Measurements from ENCODE around the gene PDE12. TPM values are rescaled to one million over a fixed set of nuclear protein-coding genes. Genes with fewer than 3 reads are reported as not detected.

PDE12 gene
- polyA plus RNA-seq, 1 of the 3 experiments (the other 2 are of a cell fraction) = 7.4 TPM

GRCh38 chr3:57530071-57530608, 25.9 kb upstream of the PDE12 start:
- CTCF ChIA-PET = interaction anchor here (0.6 to 1.6 kb wide), 2 partner anchors 13 to 1041 kb away, joined by 3 to 4 read pairs; no protein-coding TSS in a partner anchor

GRCh38 chr3:57538465-57538864, 17.6 kb upstream of the PDE12 start:
- no peaks in the 10 kb centered on the region for H3K27me3 ChIP-seq (ENCODE audit: insufficient read depth)
- H3K4me3 ChIP-seq (ENCODE audit: low read depth in 2 of 2, low read length in 1 of 2) = no peak overlapping the region
- no peaks in the 10 kb centered on the region for H3K36me3 ChIP-seq (replicated peaks in 1 of 2; ENCODE audit: control insufficient read depth in 1 of 2, insufficient read depth in 2 of 2, low read length in 1 of 2)
- POLR2A ChIA-PET = no interaction called here
- no peaks in the 10 kb centered on the region for H3K9me3 ChIP-seq
- 91% methylated on average over 3 of the region's 3 CpGs for WGBS (ENCODE audit: low lambda C conversion rate)
- no peak overlapping the region for H3K4me2 ChIP-seq
- no peak overlapping the region for H3K27ac ChIP-seq (ENCODE audit: low read depth in 2 of 2, low read length in 1 of 2)
- CTCF ChIA-PET = no interaction called here
- no peaks in the 10 kb centered on the region for H3K9me2 ChIP-seq
- H3K4me1 ChIP-seq (ENCODE audit: control insufficient read depth in 1 of 2, insufficient read depth in 2 of 2, low read depth in 1 of 2, low read length in 1 of 2) = no peaks in the 10 kb centered on the region
- H3K79me2 ChIP-seq (ENCODE audit: insufficient read depth) = no peaks in the 10 kb centered on the region
- H3F3A ChIP-seq (replicated peaks; ENCODE audit: insufficient read depth) = no peaks in the 10 kb centered on the region
- H4K20me1 ChIP-seq (ENCODE audit: insufficient read depth) = no peaks in the 10 kb centered on the region
- no peak for TF ChIP-seq USF1 (IDR thresholded peaks at IDR 0.05; ENCODE audit: borderline replicate concordance, low read depth)
- no peak for TF ChIP-seq REST (IDR thresholded peaks at IDR 0.05; ENCODE audit: low read depth, low read length)
- TF ChIP-seq TAF1 (IDR thresholded peaks at IDR 0.05; ENCODE audit: borderline replicate concordance, low read depth, low read length) = no peak
- no peak for TF ChIP-seq MXI1 (IDR thresholded peaks at IDR 0.05; ENCODE audit: low read depth, low read length)
- no peak for TF ChIP-seq FOXJ3 (CRISPR knock-in tag; IDR thresholded peaks at IDR 0.05)
- no peak overlapping the region for H3K9ac ChIP-seq
- DNase-seq = no peak
- no peak overlapping the region for H2AFZ ChIP-seq (ENCODE audit: low read depth)

More at GRCh38 chr3:57530071-57530608, 25.9 kb upstream of the PDE12 start:
- peak; percentile 21 for DNase-seq
- POLR2A ChIA-PET = no interaction called here
- H3F3A ChIP-seq (replicated peaks; ENCODE audit: insufficient read depth) = peaks cover 10% of the 10 kb centered on the region
- no peaks in the 10 kb centered on the region for H3K36me3 ChIP-seq (replicated peaks in 1 of 2; ENCODE audit: control insufficient read depth in 1 of 2, insufficient read depth in 2 of 2, low read length in 1 of 2)
- H3K27ac ChIP-seq (ENCODE audit: low read depth in 2 of 2, low read length in 1 of 2) = peak overlapping the region in 1 of 2 experiments; percentile 12; a peak in 1 of 4 replicates
- no peaks in the 10 kb centered on the region for H3K79me2 ChIP-seq (ENCODE audit: insufficient read depth)
- H2AFZ ChIP-seq (ENCODE audit: low read depth) = peak overlapping the region; percentile 25; the same call in 1 of the 2 replicates
- TF ChIP-seq TCF12 (IDR thresholded peaks at IDR 0.05) (peak; percentile 57), ELF1 (IDR thresholded peaks at IDR 0.05) (no peak), USF1 (IDR thresholded peaks at IDR 0.05; ENCODE audit: borderline replicate concordance, low read depth) (no peak), IRF3 (IDR thresholded peaks at IDR 0.05; ENCODE audit: low read depth, low read length) (no peak)
- no peaks in the 10 kb centered on the region for H3K27me3 ChIP-seq (ENCODE audit: insufficient read depth)
- no peak overlapping the region for H3K4me2 ChIP-seq
- no peaks in the 10 kb centered on the region for H3K9me3 ChIP-seq
- H3K4me3 ChIP-seq (ENCODE audit: low read depth in 2 of 2, low read length in 1 of 2) = no peak overlapping the region
- H3K9me2 ChIP-seq = no peaks in the 10 kb centered on the region
- H4K20me1 ChIP-seq (ENCODE audit: insufficient read depth) = no peaks in the 10 kb centered on the region
- no peak overlapping the region for H3K9ac ChIP-seq
- H3K4me1 ChIP-seq (ENCODE audit: control insufficient read depth in 1 of 2, insufficient read depth in 2 of 2, low read depth in 1 of 2, low read length in 1 of 2) = peaks cover 0 to 6% of the 10 kb centered on the region in 2 experiments; a peak in 1 of 4 replicates
